GM12891 (cell line): ENCODE results near the gene EIF3K.

Source experiments
- DNase-seq: peaks from one replicate; pipeline ENCODE4 v3.0.0; 2011; ENCODE audit warnings: low spot score; ENCODE audit not compliant: insufficient read length
- FAIRE-seq: peaks from 2 replicates; lab custom pipeline; 2011; peaks lifted over from hg19 to GRCh38; lab: Jason Lieb, UNC
- PAX5 ChIP-seq: IDR thresholded peaks from 2 replicates; pipeline ENCODE4 v1.6.1; 2011; ENCODE audit warnings: low read length, moderate library complexity, mild to moderate bottlenecking; ENCODE audit not compliant: insufficient read depth, severe bottlenecking
- POLR2A ChIP-seq: IDR thresholded peaks from 2 replicates; pipeline ENCODE4 v1.6.1; 2011; ENCODE audit warnings: low read depth, low read length, control low read depth
- POLR2AphosphoS5 ChIP-seq: IDR thresholded peaks from 2 replicates; pipeline ENCODE4 v1.6.1; 2011; ENCODE audit warnings: low read depth, low read length, control low read depth
- POU2F2 ChIP-seq: IDR thresholded peaks from 2 replicates; pipeline ENCODE4 v1.6.1; 2011; ENCODE audit warnings: low read depth, mild to moderate bottlenecking, control low read depth, low read length, moderate library complexity
- SPI1 ChIP-seq: IDR thresholded peaks from 2 replicates; pipeline ENCODE4 v1.6.1; 2011; ENCODE audit warnings: low read depth, low read length, control low read depth
- TAF1 ChIP-seq: IDR thresholded peaks from 2 replicates; pipeline ENCODE4 v1.6.1; 2011; ENCODE audit warnings: low read depth, low read length, control low read depth

The EIF3K gene

DNA sequence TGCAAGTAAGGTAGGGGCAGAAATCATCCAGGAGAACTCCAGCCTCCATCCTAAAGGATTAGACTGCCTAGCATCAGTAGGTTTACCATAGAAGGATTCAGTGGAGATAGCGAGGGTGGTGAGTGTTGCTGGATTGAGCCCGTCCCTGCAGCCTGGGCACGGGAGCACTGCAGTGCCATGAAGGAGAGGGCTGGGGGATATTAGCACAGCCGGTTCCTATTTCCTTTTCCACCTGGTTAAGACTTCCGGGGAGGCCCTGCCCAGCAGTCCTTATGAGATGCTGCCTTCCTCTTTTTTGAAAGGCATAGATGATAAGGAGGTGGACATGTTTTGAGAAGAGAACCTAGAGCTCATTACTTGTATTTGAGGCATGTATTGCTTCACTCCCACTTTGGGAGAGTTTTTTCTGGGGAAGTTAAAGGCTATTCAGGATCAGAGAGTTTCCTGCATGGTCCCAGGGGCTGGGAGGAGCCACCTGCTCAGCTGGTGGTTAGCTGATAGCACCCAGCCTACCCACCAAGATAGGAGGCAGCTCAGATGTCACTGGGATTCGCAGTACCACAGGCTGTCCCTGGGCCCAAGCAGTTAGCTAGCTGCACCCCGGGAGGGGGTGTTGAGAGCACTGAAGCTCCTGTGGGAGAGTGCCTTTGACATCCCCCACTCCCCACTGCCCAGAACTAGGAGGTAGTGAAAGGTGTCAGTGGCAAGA is 45.7 kb downstream of the EIF3K start:
- DNase-seq (no peak), FAIRE-seq (no peak)
- TF ChIP-seq SPI1 (peak; percentile 81), POLR2A (no peak)

DNA sequence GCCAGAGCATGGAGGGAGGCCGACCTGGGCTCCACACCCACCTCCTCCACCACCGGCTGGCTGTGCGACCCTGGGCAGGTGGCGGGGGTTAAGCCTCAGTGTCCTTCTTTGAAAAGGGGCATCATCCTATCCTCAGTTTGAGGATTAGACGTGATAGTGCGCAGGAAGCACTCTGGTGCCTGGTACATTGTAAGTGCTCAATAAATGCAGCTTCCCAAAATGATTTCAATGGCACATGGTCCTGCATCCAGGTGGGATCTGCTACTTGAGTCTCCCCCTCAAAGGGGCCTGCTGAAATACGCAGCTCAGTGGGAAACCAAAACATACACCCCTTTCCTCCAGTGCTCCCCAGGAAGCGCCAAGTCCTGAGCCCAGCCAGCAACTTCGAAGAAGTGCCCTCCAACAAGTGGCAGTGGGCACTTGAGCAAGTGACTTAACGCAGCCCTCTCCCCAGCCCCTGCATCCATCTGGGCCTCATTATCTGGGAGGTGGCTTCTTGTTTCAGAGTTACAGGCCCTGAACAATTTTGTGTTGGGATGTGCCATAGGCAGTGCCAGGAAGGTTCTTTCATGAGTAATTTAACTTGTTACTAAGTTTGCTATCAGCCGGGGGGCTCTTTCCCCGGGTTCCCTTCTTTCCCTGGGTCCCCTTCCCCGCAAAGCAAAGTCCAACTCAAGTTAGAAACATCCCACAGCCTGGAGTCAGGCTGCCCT is 46.4 kb downstream of the EIF3K start:
- FAIRE-seq (no peak), DNase-seq (no peak)
- TF ChIP-seq POU2F2, result no peak
- no peak for TF ChIP-seq PAX5
- no peak for TF ChIP-seq TAF1
- TF ChIP-seq POLR2A, result no peak
- TF ChIP-seq SPI1, result no peak
- no peak for TF ChIP-seq POLR2AphosphoS5

DNA sequence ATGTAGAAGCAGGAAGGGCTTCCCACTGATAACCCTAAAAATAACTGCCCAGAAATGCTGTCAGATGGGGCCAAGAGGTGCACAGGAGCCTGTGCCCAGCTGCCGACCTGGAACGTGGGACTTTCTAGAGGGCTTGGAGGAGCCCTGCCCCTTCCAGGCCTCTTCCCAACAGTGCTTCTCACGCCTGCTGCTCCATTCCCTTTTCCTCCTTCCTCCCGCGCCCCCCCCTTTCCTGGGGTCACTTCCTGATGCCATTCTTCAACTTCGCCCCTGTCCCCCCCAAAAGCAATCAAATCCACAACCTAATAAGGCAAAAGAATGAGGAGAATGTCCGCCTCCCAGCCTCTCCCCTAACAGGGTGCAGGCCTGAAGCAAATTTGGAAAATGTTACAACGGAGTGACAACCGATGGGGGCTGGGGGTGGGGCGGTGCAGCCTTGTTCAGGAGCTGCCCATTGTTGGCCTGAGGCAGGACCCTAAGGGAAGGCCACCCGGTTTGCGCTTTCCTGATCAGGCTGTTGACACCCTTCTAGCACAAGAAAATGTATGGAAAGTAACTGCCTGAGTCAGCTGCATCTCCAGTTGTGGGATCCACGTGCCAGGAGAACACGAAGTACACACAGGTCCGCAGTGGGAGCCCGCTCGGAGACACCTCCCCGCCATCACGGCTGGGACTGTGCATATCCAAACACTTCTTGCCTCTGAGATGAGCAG is 47.1 kb downstream of the EIF3K start:
- no peak for FAIRE-seq

DNA sequence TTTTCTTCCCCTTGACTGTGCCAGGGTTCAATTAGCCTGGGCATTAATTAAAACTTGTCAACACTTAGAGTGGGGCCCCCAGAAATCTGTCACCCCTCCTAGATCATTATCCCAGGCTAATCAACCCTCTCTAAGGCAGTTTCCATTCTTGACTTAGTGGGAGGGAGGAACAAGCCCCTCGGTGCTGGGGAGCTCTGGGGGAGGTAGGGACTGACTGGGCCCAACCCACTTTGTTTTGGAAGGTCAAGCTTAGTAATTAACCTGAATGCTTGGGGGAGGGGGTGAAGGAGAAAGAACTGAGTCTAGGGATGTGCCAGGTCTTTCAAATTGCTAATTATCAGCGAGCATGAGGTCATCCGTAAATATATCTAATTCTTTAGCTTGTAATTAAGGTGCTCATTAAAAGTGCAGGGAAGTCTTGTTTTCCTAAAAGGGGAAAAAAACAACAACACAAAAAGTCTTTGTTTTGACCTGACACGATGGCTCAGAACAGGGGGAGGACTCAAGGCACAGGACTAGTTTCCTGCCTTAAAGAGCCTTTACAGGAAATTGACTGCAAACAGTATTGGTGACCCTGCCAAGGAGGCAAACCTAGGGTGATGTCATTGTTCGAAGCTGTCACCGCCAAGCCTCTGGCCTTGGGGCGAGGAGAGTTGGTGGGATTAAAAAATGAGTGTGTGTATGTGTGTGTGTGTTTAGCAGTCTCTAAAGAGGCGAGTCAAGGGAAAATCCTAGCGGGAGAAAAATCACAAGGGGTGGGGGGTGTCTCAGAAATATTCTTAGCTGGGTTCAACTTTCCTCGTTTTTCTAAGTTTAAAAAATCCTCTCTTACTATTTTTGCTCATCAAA is 47.9 kb downstream of the EIF3K start:
- no peak for TF ChIP-seq POU2F2
- no peak for TF ChIP-seq TAF1
- TF ChIP-seq POLR2AphosphoS5, result no peak
- no peak for TF ChIP-seq POLR2A
- TF ChIP-seq SPI1, result no peak
- no peak for TF ChIP-seq PAX5
- DNase-seq (peak; percentile 62), FAIRE-seq (peak; percentile 75)

More for the DNA sequence above, 47.1 kb downstream of the EIF3K start:
- TF ChIP-seq POLR2AphosphoS5 (no peak), POU2F2 (no peak), TAF1 (no peak), SPI1 (no peak), PAX5 (no peak), POLR2A (no peak)
- DNase-seq, result no peak

DNA sequence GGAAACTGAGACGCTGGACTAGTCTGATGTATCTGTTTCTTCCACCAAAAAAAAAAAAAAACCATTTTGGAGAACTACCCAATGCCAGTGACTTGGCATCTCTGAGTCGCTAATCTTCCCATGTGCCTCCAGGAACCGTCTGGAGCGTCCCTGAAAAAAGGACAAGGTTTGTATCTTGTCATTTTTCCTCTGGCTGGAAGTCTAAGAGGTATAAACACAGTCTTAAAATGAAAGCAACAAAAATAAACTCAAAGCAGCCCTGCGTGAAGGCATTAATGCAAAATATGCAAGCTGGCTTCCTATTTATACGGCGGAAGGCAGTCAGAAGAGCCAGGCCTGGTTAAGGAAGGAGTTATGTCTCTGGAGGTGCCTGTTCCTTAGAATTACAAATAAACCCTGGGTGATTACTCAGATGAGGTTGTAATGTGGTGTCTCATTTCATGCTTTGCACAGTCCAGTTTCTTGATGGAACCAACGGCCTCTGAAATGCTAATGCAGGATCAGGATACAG is 48.7 kb downstream of the EIF3K start:
- DNase-seq, result no peak
- peak; percentile 28 for FAIRE-seq
- no peak for TF ChIP-seq POU2F2
- no peak for TF ChIP-seq TAF1
- no peak for TF ChIP-seq POLR2AphosphoS5
- no peak for TF ChIP-seq POLR2A
- no peak for TF ChIP-seq PAX5
- no peak for TF ChIP-seq SPI1

DNA sequence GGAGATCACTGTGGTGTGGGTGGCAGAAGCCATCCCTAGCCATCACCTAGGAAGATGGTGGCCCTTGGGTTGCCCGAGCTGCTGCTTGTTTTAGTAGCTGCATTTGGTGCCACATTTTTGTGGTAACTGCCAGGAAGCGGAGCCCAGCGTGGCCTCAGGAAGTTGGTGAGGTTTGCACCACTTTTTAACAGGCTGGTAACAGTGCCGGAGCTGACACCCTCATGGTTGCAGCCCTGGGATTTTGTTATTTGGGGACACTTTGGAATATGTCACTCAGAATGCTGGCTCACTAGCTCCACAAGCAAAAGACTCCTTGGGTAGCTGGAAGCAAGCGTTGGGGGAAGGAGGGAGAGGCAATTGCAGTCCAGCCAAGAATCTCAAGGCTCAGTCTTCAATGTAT is 50.6 kb downstream of the EIF3K start:
- TF ChIP-seq TAF1 (no peak), POU2F2 (no peak), POLR2A (no peak), POLR2AphosphoS5 (no peak), SPI1 (no peak)
- FAIRE-seq (no peak), DNase-seq (no peak)

DNA sequence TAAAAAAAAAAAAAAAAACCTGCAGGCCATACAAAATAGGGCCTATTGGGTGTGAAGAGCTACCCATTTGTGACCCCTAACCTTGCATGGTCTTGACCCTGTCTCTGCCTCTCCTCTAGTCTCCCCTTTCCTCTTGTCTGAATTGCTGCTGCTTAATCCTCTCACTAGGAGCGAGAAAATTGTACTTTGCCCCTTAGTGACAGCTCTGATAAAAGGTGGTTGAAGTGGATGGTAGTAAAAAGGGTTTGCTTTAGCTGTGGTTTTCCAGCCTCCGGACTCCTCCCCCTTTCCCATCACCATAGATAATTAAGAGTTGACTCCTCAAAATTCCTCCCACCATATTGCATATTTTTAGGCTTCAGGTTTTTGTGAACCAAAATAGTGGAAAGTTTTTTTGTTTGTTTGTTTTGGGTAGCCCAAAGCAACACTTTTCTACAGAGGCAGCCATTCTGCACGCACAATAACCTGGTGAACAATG is 52.0 kb downstream of the EIF3K start:
- FAIRE-seq (no peak), DNase-seq (no peak)
- TF ChIP-seq POLR2AphosphoS5 (no peak), POLR2A (no peak), POU2F2 (no peak), SPI1 (no peak), TAF1 (no peak), PAX5 (no peak)

DNA sequence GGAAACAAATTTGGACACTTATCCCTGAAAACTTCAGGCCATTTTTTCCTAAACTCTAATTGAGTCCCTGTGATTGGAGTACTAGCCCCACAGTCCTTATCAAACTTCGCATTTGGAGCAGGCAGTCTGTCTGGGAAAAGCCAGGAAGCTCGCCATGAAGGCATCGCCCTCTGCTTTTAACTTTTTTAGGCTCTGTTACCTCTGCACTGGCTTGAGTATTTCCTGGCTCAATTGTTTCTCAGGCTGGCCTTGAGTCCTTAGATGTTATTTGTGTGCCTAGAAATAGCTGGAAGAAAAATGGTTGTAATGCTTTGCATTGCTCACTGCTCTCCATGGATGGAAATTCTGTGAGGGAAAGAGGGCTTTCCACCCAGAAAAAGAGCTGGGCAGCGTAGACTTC is 52.7 kb downstream of the EIF3K start:
- DNase-seq, result no peak
- TF ChIP-seq POLR2A, result no peak
- no peak for TF ChIP-seq SPI1
- TF ChIP-seq TAF1, result no peak
- TF ChIP-seq POLR2AphosphoS5, result no peak
- TF ChIP-seq PAX5, result no peak
- TF ChIP-seq POU2F2, result no peak
- FAIRE-seq, result no peak

DNA sequence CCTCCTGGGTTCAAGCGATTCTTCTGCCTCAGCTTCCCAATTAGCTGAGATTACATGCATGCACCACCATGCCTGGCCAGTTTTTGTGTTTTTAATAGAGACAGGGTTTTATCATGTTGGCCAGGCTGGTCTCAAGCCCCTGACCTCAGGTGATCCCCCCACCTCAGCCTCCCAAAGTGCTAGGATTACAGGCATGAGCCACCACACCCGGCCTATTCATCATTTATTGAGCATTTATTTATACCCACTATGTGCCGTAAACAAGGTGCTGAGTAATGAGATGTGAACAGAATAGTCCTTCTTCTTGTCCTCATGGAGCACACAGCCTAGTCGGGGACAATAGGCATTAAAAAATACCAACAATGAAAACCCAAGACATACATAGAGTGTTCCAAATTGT is 54.0 kb downstream of the EIF3K start:
- TF ChIP-seq POLR2AphosphoS5, result no peak
- TF ChIP-seq SPI1, result no peak
- TF ChIP-seq TAF1, result no peak
- no peak for TF ChIP-seq POLR2A
- TF ChIP-seq PAX5, result no peak
- TF ChIP-seq POU2F2, result no peak
- FAIRE-seq, result no peak
- no peak for DNase-seq
